Fibroblast of villous mesenchyme (primary cell): Measurements from ENCODE around the gene ZNF195. TPM values are rescaled to one million over a fixed set of nuclear protein-coding genes. Genes with fewer than 3 reads are reported as not detected.
"Not testable (repeated sequence)": the region's sequence is repeated elsewhere in the genome, so short reads cannot be mapped to it uniquely, and the experiment has no call there.

Source experiments
- DNase-seq: peaks from one replicate; pipeline ENCODE4 v3.0.0-alpha.2; 2010; ENCODE audit warnings: low read depth
- H3K4me3 ChIP-seq: 2 replicates; pipeline ENCODE4 v1.5.1; 2011; ENCODE audit warnings: low read depth, mild to moderate bottlenecking, low read length
- total RNA-seq: library from RNA; depleted of rRNA; stranded (reverse); fragments of >200 nt; gene quantifications from 2 replicates; pipeline ENCODE4 v1.2.3, GENCODE V29; 2012
- TF ChIP-seq, protein P1 (sequence below): IDR thresholded peaks from 2 replicates; pipeline ENCODE4 v1.5.1; 2012; ENCODE audit warnings: low read depth, mild to moderate bottlenecking, low read length; ENCODE audit not compliant: insufficient read depth

ZNF195 gene
- 18.4 and 25.5 TPM in 2 replicates for total RNA-seq

DNA sequence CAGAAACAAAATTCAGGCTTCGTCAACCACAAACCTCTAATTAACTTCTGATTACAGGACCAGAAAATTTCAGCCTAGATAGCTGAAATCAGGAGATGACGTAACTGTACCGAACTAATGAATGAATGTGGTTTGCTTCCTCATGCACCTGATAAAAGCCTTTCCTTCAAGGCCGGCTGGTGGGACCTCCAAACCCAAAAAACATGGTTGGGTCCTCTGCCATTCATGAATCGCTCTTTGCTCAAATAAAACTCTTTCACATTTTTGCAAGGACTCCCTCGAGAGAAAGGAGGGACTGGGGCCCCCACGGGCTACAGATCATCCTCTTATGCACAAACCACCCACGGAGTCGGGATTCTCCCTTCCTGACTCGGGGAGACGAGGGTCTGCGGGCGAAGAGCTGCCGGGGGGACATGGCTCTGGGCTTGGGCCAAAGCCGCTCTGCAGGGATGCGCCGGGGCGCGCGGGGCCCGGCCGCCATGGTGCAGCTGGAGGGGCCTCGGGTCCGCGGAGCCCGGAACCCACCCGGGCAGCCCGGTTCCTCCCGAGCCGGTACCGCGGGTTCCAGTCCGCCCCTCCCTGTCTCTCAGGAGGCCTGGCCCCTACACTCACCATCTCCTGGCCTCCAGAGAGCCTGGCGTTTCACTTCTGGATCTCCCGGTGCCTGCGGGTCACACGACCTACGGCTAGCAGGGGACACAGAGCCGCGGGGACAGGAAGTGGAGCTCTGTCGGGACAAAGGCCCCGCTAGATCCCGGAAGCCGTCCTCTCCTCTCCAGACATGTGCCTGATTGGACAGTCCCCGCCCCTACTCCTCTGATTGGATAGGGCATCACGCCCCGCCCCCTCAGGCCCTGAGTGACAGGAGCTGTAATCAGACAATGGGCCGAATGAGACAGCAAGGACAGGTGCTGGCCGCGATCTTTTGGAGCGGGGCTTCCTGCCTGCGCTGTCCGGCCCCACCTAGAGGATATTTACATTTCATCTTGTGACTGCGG lies at the start of gene ZNF195:
ZNF195 (minus strand) TSS at position 721 of the 998 bp plus-strand sequence; CDS start at position 615, 106 bp downstream.
- peak; percentile 92 for DNase-seq
- H3K4me3 ChIP-seq = peak within 1 kb of the TSS; percentile 94
- TF ChIP-seq, protein P1, sequence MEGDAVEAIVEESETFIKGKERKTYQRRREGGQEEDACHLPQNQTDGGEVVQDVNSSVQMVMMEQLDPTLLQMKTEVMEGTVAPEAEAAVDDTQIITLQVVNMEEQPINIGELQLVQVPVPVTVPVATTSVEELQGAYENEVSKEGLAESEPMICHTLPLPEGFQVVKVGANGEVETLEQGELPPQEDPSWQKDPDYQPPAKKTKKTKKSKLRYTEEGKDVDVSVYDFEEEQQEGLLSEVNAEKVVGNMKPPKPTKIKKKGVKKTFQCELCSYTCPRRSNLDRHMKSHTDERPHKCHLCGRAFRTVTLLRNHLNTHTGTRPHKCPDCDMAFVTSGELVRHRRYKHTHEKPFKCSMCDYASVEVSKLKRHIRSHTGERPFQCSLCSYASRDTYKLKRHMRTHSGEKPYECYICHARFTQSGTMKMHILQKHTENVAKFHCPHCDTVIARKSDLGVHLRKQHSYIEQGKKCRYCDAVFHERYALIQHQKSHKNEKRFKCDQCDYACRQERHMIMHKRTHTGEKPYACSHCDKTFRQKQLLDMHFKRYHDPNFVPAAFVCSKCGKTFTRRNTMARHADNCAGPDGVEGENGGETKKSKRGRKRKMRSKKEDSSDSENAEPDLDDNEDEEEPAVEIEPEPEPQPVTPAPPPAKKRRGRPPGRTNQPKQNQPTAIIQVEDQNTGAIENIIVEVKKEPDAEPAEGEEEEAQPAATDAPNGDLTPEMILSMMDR = no peak

GRCh38 chr11:3428076-3428475 lies 49.1 kb upstream of the ZNF195 start:
- H3K4me3 ChIP-seq = not testable (repeated sequence)

DNA sequence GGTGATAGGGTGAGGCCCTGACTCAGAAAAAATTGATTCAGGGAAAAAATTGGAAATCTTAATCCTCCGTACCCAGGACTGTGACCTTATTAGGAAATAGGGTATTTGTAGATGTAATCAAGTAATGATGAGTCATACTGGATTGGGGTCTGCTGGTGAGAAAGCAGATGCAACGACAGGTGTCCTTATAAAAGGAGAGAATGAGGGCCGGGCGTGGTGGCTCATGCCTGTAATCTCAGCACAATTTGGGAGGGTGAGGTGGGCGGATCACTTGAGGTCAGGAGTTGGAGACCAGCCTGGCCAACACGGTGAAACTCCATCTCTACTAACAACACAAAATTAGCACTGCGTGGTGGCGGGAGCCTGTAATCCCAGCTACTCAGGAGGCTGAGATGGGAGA lies 47.6 kb upstream of the ZNF195 start:
- peak; percentile 25 for DNase-seq

More at GRCh38 chr11:3428076-3428475, 49.1 kb upstream of the ZNF195 start:
- DNase-seq = not testable (repeated sequence)

GRCh38 chr11:3423928-3424327 lies 45.0 kb upstream of the ZNF195 start:
- not testable (repeated sequence) for DNase-seq, H3K4me3 ChIP-seq

More for the DNA sequence above, 47.6 kb upstream of the ZNF195 start:
- H3K4me3 ChIP-seq = not testable (repeated sequence)

DNA sequence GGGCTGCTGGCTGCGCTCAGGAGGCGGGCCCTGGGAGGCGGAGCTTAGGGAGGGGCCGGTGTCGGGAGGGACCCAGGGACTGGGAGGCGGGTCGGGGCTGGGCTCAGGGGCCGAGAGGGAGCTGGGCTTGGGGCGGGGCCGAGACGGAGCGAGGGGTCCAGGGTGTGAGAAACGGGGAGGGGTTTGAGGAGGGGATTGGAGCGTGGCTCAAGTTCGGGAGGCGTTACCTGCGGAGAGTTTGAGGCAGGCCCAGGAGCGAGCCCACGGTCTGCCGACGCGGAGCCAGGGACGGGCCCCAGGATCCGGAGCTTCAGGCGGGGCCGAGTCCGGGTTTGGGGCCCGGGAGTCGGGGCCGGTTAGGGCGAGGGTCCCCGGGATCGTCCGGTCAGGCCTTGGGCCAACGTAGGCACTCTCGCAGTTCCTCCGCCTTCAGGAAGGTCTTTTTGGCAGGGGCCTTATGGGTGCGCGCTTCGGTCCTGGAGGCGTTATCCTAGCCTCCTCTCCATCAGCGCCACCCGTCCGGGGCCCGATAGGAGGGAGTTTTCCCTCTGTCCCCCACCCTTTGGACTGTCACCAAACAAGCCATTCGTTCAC lies 44.3 kb upstream of the ZNF195 start:
- H3K4me3 ChIP-seq = peak overlapping the region; percentile 58
- DNase-seq = not testable (repeated sequence)

DNA sequence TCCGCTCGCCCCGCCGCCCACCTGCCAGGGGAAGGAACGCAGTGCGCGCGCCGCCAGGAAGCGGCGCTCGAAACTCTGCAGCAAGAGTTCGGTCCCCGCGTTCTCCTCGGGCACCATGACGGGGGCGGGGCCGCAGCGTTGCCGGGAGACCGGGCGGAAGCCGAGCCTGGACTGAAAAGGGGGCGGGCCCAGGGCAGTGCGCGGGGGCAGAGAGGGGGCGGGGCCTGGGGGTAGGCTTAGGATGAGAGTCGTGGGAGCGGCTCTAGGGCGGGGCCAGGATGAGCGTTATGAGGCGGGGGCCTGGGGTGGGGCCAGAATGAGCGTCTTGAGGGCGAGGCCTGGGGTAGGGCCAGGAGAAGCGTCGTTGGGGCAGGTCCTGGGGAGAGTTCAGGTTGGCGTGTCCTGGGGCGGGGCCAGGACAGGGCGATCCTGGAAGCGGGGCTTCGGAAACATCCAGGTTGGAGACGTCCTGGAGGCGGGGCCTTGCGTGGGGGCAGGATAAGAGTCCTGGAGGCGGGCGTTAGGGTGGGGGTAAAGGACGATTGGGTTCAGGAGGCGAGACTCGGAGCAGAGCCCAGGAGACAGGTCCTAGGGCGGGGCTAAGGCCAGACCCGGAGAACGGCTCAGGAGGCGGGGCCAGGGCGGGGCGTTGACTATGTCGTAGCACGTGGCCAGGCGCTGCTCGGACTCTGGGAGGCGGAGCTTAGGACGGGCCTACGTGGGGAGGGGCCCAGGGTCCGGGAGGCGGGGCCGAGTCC lies 43.6 kb upstream of the ZNF195 start:
- DNase-seq = peak; percentile 98
- H3K4me3 ChIP-seq = peak overlapping the region; percentile 65

DNA sequence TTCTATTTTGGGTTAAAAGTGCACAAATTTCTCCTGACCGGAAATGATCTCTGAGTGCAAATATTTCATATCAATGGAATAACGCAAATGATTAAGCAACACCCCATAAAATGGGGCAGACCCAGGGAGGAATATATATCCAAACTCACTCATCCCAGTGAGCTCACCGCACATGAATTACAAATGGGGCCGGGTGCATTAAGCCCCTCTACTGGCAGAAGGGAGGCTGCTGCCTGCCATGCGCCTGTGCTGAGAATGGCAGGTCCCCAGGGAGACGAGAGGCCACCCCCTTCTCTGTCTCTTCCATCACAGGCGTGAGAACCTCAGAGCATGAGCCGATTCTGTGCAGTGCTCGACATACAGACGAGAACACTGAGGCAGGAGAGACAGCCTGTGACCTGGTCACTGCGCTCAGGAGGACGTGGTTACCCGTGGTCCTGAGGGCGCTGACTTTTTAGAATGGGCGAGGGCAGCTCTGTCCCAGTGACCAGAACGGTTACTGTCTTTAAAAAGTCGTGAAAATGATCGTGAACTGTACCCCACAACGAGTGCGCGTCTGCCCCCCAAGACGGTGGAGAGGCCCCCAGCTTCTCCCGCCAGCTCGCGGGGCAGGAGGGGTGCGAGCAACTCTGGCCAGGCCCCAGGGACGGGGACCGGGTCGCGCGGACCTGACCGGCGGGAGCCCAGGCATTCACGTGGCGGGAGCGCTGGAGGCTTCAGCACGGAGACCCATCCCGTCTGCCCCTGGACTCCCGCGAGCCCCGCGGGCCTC lies 42.8 kb upstream of the ZNF195 start:
- DNase-seq = peak; percentile 38
- H3K4me3 ChIP-seq = peak overlapping the region; percentile 65

- DNase-seq, H3K4me3 ChIP-seq: not testable (repeated sequence)
Observed at GRCh38 chr11:3420281-3421042, 41.5 kb upstream of the ZNF195 start.

GRCh38 chr11:3419496-3419895 lies 40.5 kb upstream of the ZNF195 start:
- H3K4me3 ChIP-seq, DNase-seq: not testable (repeated sequence)

DNA sequence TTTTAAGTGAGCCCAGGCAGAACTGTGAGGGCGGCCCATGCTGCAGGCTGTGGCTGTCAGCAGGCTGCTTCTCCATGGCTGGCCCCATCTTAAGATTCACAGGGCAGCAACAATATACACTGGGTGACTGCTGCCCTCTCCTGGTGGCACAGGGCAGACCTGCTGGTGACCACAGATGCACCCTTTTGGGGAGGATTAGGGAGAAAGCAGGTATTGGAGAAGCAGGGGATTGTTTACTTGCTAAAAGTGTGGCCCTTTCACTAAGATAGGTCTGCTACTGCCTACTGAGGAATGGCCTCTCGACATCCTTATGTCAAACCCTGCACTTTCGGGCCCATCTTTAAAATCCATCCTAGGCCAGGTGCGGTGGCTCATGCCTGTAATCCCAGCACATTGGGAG lies 38.1 kb upstream of the ZNF195 start:
- H3K4me3 ChIP-seq = not testable (repeated sequence)
- DNase-seq = peak; percentile 58
- TF ChIP-seq, protein P1 = peak; percentile 39

DNA sequence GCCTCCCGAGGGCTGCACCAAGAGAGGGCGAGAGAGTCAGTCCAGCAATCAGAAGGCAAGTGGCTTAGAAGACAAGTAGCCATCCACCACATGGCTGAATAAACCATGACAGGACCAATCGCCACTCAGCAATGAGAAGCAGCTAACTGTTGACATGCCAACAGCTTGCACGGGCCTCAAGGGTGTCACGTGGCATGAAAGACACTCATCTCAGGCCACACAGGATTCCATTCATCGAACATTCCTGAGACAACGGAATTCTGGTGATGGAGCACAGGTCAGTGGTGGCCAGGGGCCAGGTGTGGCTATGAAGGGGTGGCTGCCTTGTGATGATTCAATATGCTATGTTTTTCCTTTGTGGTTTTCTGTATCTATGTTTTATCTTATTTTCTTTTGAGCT lies 36.4 kb upstream of the ZNF195 start:
- DNase-seq, H3K4me3 ChIP-seq: not testable (repeated sequence)

DNA sequence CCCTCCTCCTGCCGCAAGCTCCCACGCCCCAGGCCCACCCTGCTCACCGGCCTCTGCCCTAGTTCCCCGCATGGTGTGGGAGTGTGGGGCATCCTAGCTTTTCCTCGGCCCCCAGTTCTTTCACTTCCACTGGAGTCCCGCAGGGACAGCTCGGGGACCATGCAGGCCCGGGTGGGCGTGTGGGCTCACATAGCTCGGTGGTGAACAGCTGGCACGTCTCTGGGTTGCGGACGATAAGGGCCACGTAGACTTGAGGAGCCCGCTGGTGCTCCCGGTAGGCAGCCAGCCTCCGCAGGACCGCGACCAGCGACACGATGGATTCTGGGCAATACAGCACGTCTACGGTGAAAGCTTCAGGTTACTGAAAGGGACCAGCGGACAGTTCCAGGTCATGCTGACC lies 34.7 kb upstream of the ZNF195 start:
- not testable (repeated sequence) for DNase-seq

More for the DNA sequence above, 34.7 kb upstream of the ZNF195 start:
- not testable (repeated sequence) for H3K4me3 ChIP-seq
